Coronary artery (tissue), 2 donors: Measurements from ENCODE around the gene GRM1.

Experiments
- DNase-seq: peaks from one replicate; pipeline ENCODE4 v3.0.0-alpha.2; 2017; ENCODE audit warnings: low spot score
- H3K27ac ChIP-seq, 2 donors: fragments of 200-600 bp; sonication (generic); one replicate each; pipeline ENCODE4 v1.5.1; 2016 to 2019
- H3K4me3 ChIP-seq: fragments of 200-600 bp; sonication (generic); 2 replicates; pipeline ENCODE4 v1.5.1; 2016; ENCODE audit warnings: mild to moderate bottlenecking, moderate library complexity
- CTCF ChIP-seq: fragments of 200-600 bp; sonication (generic); IDR thresholded peaks from one replicate; pipeline ENCODE4 v1.5.1; 2019; ENCODE audit warnings: antibody characterized with exemption

Gene GRM1

GRCh38 chr6:146456886-146457285 lies 428.0 kb downstream of the GRM1 start:
- H3K4me3 ChIP-seq = no peak overlapping the region
- no peak overlapping the region for H3K27ac ChIP-seq
- TF ChIP-seq CTCF = no peak
- DNase-seq = no peak

GRCh38 chr6:146460941-146461340 lies 432.1 kb downstream of the GRM1 start:
- no peak for DNase-seq
- TF ChIP-seq CTCF = no peak
- no peak overlapping the region for H3K4me3 ChIP-seq
- H3K27ac ChIP-seq = no peak overlapping the region

GRCh38 chr6:146470091-146470770 lies 441.4 kb downstream of the GRM1 start:
- no peak for DNase-seq
- no peak for TF ChIP-seq CTCF
- no peak overlapping the region for H3K27ac ChIP-seq
- H3K4me3 ChIP-seq = no peak overlapping the region

- no peak overlapping the region for H3K27ac ChIP-seq
- H3K4me3 ChIP-seq = no peak overlapping the region
- DNase-seq = no peak
- TF ChIP-seq CTCF = no peak
These were observed 444.1 kb downstream of the GRM1 start for GRCh38 chr6:146472918-146473317.

GRCh38 chr6:146481527-146481926 lies 452.7 kb downstream of the GRM1 start:
- no peak for TF ChIP-seq CTCF
- no peak for DNase-seq
- no peak overlapping the region for H3K27ac ChIP-seq
- no peak overlapping the region for H3K4me3 ChIP-seq

GRCh38 chr6:146484411-146484810 lies 455.5 kb downstream of the GRM1 start:
- DNase-seq = no peak
- H3K4me3 ChIP-seq = no peak overlapping the region
- no peak for TF ChIP-seq CTCF
- no peak overlapping the region for H3K27ac ChIP-seq
